ENCODE results near the gene RCOR3.
"Not testable (repeated sequence)": the region's sequence is repeated elsewhere in the genome, so short reads cannot be mapped to it uniquely, and the experiment has no call there.

RCOR3 gene

GRCh38 chr1:211341999-211342398 lies 82.8 kb downstream of the RCOR3 start:
- DNase-seq, result no peak

- DNase-seq, result no peak
Observed at GRCh38 chr1:211343607-211344006, 84.4 kb downstream of the RCOR3 start.

GRCh38 chr1:211344152-211344618 lies 85.0 kb downstream of the RCOR3 start:
- no peak for DNase-seq

GRCh38 chr1:211345719-211346118 lies 86.6 kb downstream of the RCOR3 start:
- peak; percentile 42 for DNase-seq

- DNase-seq, result no peak
Observed at GRCh38 chr1:211347077-211347844, 88.1 kb downstream of the RCOR3 start.

- DNase-seq, result no peak
Observed at GRCh38 chr1:211348547-211348946, 89.4 kb downstream of the RCOR3 start.

GRCh38 chr1:211349741-211350140 lies 90.6 kb downstream of the RCOR3 start:
- no peak for DNase-seq

- DNase-seq, result not testable (repeated sequence)
Observed at GRCh38 chr1:211352055-211352454, 92.9 kb downstream of the RCOR3 start.

GRCh38 chr1:211352465-211352864 lies 93.3 kb downstream of the RCOR3 start:
- no peak for DNase-seq

- no peak for DNase-seq
Observed at GRCh38 chr1:211352985-211353515, 93.9 kb downstream of the RCOR3 start.

- DNase-seq, result no peak
Observed at GRCh38 chr1:211353562-211354212, 94.5 kb downstream of the RCOR3 start.

GRCh38 chr1:211355873-211356272 lies 96.7 kb downstream of the RCOR3 start:
- DNase-seq, result no peak

- peak; percentile 68 for DNase-seq
Observed at GRCh38 chr1:211356723-211357407, 97.7 kb downstream of the RCOR3 start.

GRCh38 chr1:211358685-211359084 lies 99.5 kb downstream of the RCOR3 start:
- no peak for DNase-seq

GRCh38 chr1:211359876-211360275 lies 100.7 kb downstream of the RCOR3 start:
- no peak for DNase-seq

GRCh38 chr1:211361202-211361601 lies 102.0 kb downstream of the RCOR3 start:
- no peak for DNase-seq

Data from fibroblast of skin of right quadriceps (primary cell).